ENCODE measurements around the gene ZNF514.

The ZNF514 gene

DNA sequence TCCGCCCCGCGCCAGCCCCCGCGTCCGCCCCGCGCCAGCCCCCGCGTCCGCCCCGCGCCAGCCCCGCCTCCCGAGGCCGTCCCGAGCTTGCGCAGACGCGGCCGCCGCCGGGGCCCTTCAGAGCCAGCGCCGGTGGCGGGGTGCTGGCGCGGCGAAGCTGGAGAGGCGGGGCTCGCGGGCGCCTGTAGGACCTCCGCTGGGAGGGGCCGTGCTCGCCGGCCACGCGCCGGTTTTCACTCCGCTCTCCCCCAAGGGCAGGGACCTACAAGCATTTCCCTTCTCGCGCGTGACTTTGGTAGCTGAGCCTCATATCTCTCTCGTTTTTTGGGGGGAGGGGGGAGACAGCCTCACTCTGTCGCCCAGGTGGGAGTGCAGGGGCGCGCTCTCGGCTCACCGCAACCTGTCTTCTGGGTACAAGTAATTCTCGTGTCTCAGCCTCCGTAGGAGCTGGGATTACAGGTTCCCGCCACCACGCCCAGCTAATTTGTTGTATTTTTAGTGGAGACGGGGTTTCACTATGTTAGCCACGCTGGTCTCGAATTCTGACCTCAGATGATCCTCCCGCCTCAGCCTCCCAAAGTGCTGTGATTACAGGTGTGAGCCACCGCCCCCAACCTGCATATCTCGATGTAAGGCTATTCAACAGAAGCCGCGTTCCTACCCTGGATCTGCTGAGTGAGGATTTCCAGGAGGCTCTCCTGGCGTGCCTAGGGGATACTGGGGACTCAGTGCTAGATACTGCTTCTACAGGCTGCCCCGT is at the start of gene ZNF514:
Gene ZNF514 (minus strand): TSS at position 159 of the 760 bp plus-strand sequence. CDS start 6,595 bp downstream, outside the sequence.
- DNase-seq: peak; percentile 29 to 75 (median 40)

GRCh38 chr2:95208106-95208505 is 48.5 kb upstream of the ZNF514 start:
- DNase-seq: no peak

GRCh38 chr2:95207111-95207961 is 47.7 kb upstream of the ZNF514 start, which contains the start of gene ZNF892:
Gene ZNF892 (plus strand): TSS chr2:95207521. CDS start chr2:95207816, 295 bp downstream.
- DNase-seq: peak; percentile 48 to 71 (median 54)

GRCh38 chr2:95206096-95206495 is 46.4 kb upstream of the ZNF514 start:
- DNase-seq: no peak

GRCh38 chr2:95204396-95204795 is 44.7 kb upstream of the ZNF514 start:
- no peak for DNase-seq

GRCh38 chr2:95203911-95204310 is 44.3 kb upstream of the ZNF514 start:
- no peak for DNase-seq

- peak in 2 of 4 experiments; percentile 32 to 39 for DNase-seq
Observed at GRCh38 chr2:95192956-95193355, 33.3 kb upstream of the ZNF514 start.

- DNase-seq: no peak
Observed at GRCh38 chr2:95185973-95186372, 26.3 kb upstream of the ZNF514 start.

GRCh38 chr2:95185197-95185596 is 25.5 kb upstream of the ZNF514 start:
- DNase-seq: no peak

GRCh38 chr2:95181774-95182173 is 22.1 kb upstream of the ZNF514 start:
- no peak for DNase-seq

DNA sequence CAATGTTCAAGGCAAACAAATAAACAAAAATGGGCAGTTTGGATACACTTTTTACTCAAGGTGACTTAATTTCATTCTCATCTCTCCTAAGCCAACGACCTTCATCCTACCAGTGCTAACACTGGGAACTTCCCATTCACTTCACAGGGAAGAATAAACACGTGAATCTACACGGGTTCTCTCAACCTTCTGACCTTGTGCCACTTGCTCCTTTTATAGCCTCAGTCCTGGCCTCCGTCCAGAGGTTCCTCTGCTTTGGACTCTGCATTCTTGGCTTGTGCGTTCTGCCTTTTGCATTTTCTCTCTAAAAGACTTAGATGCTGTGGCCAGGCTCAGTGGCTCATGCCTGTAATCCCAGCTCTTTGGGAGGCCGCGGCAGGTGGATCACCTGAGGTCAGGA is 19.8 kb upstream of the ZNF514 start:
- no peak for DNase-seq

- no peak for DNase-seq
Observed at GRCh38 chr2:95174031-95174542, 14.4 kb upstream of the ZNF514 start.

DNA sequence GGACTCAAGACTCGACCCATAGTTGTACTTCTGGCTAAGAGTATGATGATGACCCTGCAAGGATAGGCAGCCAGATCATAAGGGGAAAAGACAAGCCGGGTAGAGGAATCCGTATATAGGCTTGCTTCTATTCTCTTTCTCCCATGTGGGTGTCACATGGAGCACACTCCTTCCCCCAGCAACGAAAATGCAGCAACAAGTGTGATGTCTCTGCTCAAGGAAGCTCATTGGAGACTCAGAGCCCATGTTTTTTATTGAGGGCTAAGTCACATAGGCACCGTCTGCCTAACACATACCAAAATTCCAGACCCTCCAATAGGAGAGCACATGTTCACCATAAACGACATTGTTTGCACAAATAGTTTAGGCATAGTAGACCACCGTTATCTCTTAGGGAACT is 12.3 kb upstream of the ZNF514 start:
- DNase-seq: no peak

- DNase-seq: no peak
Observed at GRCh38 chr2:95166065-95166763, 6.6 kb upstream of the ZNF514 start.

DNA sequence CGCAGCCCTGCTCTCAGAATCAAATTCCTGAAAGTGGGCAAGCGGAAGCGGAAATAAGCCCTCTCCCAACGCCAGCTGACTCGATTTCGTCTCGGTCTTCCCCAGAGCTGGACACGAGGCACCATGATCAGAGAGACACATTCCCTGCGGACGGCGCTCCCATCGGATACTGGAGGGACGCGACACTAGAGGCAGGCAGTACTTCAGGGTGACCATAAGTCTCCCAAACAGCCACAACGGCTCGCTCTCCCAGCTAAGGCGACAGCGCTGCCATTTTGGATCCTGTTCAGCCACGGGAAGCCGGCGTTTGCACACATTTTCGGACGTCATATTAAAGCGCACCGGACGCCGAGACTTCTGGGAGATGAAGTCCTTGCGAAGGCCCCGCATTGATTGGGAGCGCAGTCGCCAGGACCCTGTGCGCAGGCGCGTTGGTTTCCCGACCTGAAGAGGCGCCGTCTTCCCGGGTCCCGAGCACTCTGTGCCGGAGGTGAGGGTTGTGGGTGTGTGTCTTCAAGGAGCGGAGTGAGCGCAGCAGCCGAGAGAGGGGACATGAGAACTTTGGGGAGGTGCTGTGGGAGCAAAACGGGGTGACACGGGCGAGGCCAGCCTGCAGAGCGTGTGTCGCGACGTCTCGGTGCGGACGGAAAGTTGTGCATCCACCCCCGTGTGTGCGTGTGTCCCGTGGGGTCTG is 5.9 kb upstream of the ZNF514 start, which contains the start of gene ZNF2:
Gene ZNF2 (plus strand): TSS at position 439 of the 694 bp plus-strand sequence. CDS start 10,418 bp downstream, outside the sequence.
- peak; percentile 85 to 92 (median 92) for DNase-seq

GRCh38 chr2:95165030-95165370 is 5.4 kb upstream of the ZNF514 start:
- peak in 1 of 4 experiments; percentile 21 for DNase-seq

- DNase-seq: peak in 3 of 4 experiments; percentile 5 to 47 (median 21)
Observed at GRCh38 chr2:95158891-95159619, 593 bp downstream of the ZNF514 start.

GRCh38 chr2:95158441-95158840 is 1.2 kb downstream of the ZNF514 start:
- DNase-seq: no peak

DNA sequence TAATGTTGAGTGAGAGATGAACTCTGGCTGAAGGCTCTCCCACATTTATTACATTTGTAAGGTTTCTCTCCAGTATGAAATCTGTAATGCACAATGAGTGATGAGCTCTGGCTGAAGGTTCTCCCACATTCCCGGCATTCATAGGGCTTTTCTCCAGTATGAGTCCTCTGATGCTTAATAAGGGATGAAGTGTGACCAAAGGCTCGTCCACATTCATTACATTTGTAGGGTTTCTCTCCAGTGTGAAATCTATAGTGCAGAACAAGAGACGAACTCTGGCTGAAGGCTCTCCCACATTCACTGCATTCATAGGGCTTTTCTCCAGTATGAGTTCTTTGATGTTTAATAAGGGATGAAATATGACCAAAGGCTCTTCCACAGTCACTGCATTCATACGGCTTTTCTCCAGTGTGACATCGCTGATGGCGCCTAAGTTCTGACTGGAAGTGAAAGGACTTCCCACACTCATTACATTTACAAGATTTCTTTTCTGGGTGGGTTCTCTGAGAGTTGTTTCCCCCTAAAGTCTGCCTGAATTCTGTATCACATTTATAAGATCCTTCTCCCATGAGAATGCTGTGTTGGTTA is 10.2 kb downstream of the ZNF514 start:
- no peak for DNase-seq

GRCh38 chr2:95143838-95144237 is 15.8 kb downstream of the ZNF514 start:
- no peak for DNase-seq

DNA sequence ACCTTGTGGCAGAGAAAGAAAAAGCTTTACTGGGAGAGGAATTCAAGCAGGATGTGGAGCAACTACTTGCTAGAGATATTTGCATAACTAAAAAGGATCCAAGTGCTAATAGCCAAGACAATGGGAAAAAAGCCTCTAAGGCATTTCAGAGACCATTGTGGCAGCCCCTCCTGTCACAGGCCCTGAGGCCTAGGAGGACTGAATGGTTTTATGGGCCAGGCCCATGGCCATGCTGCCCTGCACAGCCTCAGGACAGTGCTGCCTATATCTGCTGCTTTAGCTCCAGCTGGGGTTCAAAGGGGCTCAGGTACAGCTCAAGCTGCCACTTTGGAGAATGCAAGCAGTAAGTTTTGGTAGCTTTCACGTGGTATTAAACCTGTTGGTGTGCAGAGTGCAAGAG is 20.9 kb downstream of the ZNF514 start:
- no peak for DNase-seq

Data from activated naive CD4-positive, alpha-beta T cell (primary cell).